Body of pancreas (tissue), 4 donors: ENCODE measurements around the gene SLC9A9.

Source experiments
- CTCF ChIP-seq, 7 experiments: fragments of 450-650 bp in 4 of 7; fragments of 200-600 bp in 3 of 7; sonication (generic) in 3 of 7; IDR thresholded peaks; one replicate each; pipeline ENCODE4 v1.5.1; 2016 to 2019; ENCODE audit warnings: antibody characterized with exemption in 7 of 7
- POLR2A ChIP-seq, 3 donors: fragments of 450-650 bp; IDR thresholded peaks; one replicate each; pipeline ENCODE4 v1.6.1; 2016; ENCODE audit warnings: antibody characterized with exemption in 3 of 3, mild to moderate bottlenecking in 2 of 3

- TF ChIP-seq POLR2A (IDR thresholded peaks at IDR 0.05) = no peak
- no peak for TF ChIP-seq CTCF (IDR thresholded peaks at IDR 0.05)
These were observed 547.0 kb downstream of the SLC9A9 start for GRCh38 chr3:143301031-143301901.
